K562 treated with DMSO at 1 percent for 12 hours (cell line): ENCODE results near the gene GRK5. TPM values are rescaled to one million over a fixed set of nuclear protein-coding genes. Genes with fewer than 3 reads are reported as not detected.

ENCODE experiments used
- total RNA-seq: library from RNA; unstranded; fragments of 300-600 nt; gene quantifications from 2 replicates; pipeline ENCODE4 v1.2.3, GENCODE V29; 2022; ENCODE audit not compliant: insufficient read depth

GRK5 gene
- total RNA-seq, result 0.90 and 1.8 TPM in 2 replicates

GRCh38 chr10:119207366-119207666, at the start of gene GRK5:
GRK5 (plus strand) TSS chr10:119207571; CDS start chr10:119207918, 347 bp downstream.

DNA sequence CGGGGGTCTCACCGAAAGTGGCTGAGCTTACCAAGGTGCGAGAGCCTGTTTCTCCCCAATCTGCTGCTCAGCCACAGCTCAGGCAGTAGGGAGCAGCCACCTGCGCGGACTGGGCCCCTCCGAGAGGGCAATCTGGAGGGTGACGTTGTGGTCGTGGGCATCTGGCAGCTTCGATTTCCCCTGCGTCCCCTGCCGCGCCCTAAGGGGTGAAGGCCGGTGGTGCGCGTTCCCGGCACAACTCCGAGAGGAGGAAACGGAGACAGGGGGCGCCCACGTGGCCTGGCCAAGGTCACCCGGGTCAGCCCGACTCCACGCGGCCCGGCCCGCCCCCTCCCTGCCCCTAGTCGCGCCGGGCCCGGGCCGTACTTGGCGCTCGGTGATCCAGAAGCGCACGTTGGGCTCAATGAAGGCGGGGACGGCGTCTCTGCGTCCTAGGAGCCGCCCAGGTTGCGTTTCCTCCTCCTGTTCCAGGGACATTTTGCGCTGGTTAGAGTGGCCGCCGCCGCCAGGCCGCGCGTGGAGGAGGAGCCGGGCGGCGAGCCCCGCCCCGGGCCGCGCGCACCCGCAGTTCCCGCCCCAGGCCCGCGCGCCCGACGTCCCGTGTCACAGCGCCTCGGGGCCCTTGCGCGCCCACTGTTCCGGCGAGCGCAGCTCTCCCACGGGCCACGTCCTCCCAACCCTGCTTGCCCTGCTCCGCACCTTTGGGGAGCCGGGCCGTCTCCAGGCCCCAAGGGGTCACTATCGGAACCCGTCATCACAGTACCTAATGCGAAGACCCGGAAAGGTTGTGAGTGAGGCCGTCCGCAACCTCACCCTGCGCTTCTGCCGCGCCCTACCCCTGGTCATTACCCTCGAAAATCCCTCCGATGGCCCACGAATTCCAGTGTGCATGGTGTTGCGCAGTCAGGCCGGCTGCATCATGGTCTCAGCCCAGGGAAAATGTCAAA, 41.9 kb upstream of the GRK5 start, which contains the start of gene SFXN4:
Gene SFXN4 (minus strand): TSS at position 544 of the 947 bp plus-strand sequence. CDS start 67 bp downstream, at position 477.

DNA sequence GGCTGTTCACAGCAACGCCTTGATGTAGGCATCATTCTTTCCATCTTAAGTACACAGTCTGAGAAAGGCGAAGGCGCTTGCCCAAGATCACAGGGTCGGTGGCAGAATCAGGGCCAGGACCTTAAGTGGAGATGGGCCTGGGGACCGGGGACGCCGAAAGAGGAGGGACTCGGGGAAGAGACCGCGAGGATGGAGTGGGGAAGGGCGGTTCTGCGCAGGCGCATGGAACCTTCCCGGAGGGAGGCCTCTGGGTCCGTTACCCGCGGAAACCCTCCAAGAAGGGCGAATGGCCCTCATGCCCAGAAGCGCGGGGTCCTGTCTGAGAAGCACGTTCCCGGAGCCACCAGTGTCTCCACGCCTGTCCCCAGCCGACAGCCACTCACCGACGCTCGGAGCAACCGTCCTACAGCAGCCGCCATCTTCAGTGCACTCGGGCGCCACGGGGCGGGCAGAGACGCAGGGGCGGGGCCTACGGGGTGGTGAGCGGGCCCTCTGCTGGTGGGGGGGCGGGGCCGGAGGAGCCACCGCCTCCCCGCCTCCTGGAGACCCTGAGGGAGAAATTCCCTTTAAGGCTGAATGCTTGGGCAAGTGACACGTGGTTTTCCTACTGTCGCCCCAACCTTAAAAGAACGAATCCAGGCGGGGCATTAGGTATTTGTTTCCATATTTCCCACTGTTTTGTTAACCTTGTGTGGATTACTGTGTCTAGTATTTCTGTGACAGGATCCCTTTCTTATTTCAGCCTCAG, 28.8 kb upstream of the GRK5 start, which contains the start of gene PRDX3:
Gene PRDX3 (minus strand): TSS at position 441 of the 748 bp plus-strand sequence. CDS start 22 bp downstream, at position 419.

Other genes starting within 250 kb of the GRK5 start
- gene NANOS1, start 177.9 kb upstream of the GRK5 start, total RNA-seq, result 0.15 TPM in 1 of 2 replicates, not detected in the other
- gene EIF3A, start 126.8 kb upstream of the GRK5 start, total RNA-seq, result 31.7 and 89.0 TPM in 2 replicates
- 26.5 and 32.4 TPM in 2 replicates for gene DENND10, start 103.5 kb upstream of the GRK5 start, total RNA-seq
- 25.9 and 27.9 TPM in 2 replicates for gene SFXN4, start 41.9 kb upstream of the GRK5 start, total RNA-seq
- 101 and 144 TPM in 2 replicates for gene PRDX3, start 28.8 kb upstream of the GRK5 start, total RNA-seq